T-cell (primary cell): ENCODE data around the gene ZCCHC14. TPM values are rescaled to one million over a fixed set of nuclear protein-coding genes. Genes with fewer than 3 reads are reported as not detected.

ENCODE experiments used
- ATAC-seq, 4 experiments: fragments of 200-7000 bp in 3 of 4; fragments of 150-1000 bp in 1 of 4; cut with Tn5 transposase; replicated peaks in 1 of 4; 1 replicate in 3 of 4; 2 replicates in 1 of 4; pipeline ENCODE4 v1.10.0; 2021; ENCODE audit warnings: moderate library complexity in 3 of 4, mild to moderate bottlenecking in 2 of 4, moderate number of reproducible peaks in 1 of 4
- CTCF ChIA-PET, 2 donors: fragments of 300-600 bp; sonication (Branson Sonifier 250); formaldehyde crosslinking; loops; one replicate each; lab custom pipeline; 2022; ENCODE audit warnings: antibody characterized with exemption in 2 of 2; lab: Charles Lee
- POLR2A ChIA-PET, 2 donors: fragments of 300-600 bp; sonication (Branson Sonifier 250); formaldehyde crosslinking; loops; one replicate each; lab custom pipeline; 2022; ENCODE audit warnings: antibody characterized with exemption in 2 of 2; lab: Charles Lee
- DNase-seq, 35 experiments: peaks; one replicate each; pipeline versions ENCODE4 v3.0.0 to v3.0.0-alpha.2; 2013 to 2023
- H3K27ac ChIP-seq: one replicate; pipeline ENCODE4 v1.5.1; 2013; ENCODE audit warnings: low read length
- H3K27me3 ChIP-seq, 2 experiments: replicated peaks in 1 of 2; 1 replicate in 1 of 2; 2 replicates in 1 of 2; pipeline versions ENCODE4 v1.6.1 to v1.7.0; 2013; ENCODE audit warnings: low read length in 1 of 2, mixed read lengths in 1 of 2; ENCODE audit not compliant: control insufficient read depth in 2 of 2, insufficient read depth in 2 of 2; ENCODE audit errors: extremely low read depth in 1 of 2
- H3K36me3 ChIP-seq, 2 donors: 1 replicate in 1 of 2; 2 replicates in 1 of 2; pipeline versions ENCODE4 v1.6.1 to v1.7.0; 2013; ENCODE audit warnings: low read length in 1 of 2; ENCODE audit not compliant: control insufficient read depth in 2 of 2, insufficient read depth in 1 of 2; ENCODE audit errors: extremely low read depth in 1 of 2
- H3K4me1 ChIP-seq, 2 experiments: 1 replicate in 1 of 2; 2 replicates in 1 of 2; pipeline versions ENCODE4 v1.6.1 to v1.7.0; 2013; ENCODE audit warnings: low read length in 2 of 2, mixed read lengths in 1 of 2; ENCODE audit not compliant: insufficient read depth in 2 of 2, control insufficient read depth in 1 of 2; ENCODE audit errors: extremely low read depth in 1 of 2
- H3K4me3 ChIP-seq, 2 donors: 1 replicate in 1 of 2; 2 replicates in 1 of 2; pipeline versions ENCODE4 v1.5.1 to v1.7.0; 2013; ENCODE audit warnings: mild to moderate bottlenecking in 2 of 2, low read length in 1 of 2, moderate library complexity in 1 of 2; ENCODE audit not compliant: control insufficient read depth in 1 of 2; ENCODE audit errors: extremely low read depth in 1 of 2
- H3K9me3 ChIP-seq: 2 replicates; pipeline ENCODE4 v1.7.0; 2013
- H3K27ac Mint-ChIP-seq, 2 donors: one replicate each; pipeline ENCODE4 v1.8.0; 2020 to 2021; ENCODE audit warnings: mild to moderate bottlenecking in 2 of 2, mixed read lengths in 2 of 2
- H3K27me3 Mint-ChIP-seq, 2 donors: one replicate each; pipeline ENCODE4 v1.8.0; 2021 to 2022; ENCODE audit warnings: mixed read lengths in 2 of 2
- H3K36me3 Mint-ChIP-seq: one replicate; pipeline ENCODE4 v1.8.0; 2021; ENCODE audit warnings: mixed read lengths
- H3K4me1 Mint-ChIP-seq, 3 donors: one replicate each; pipeline ENCODE4 v1.8.0; 2020 to 2022; ENCODE audit warnings: mixed read lengths in 3 of 3, mild to moderate bottlenecking in 1 of 3
- H3K4me3 Mint-ChIP-seq, 3 donors: one replicate each; pipeline ENCODE4 v1.8.0; 2020 to 2022; ENCODE audit warnings: mild to moderate bottlenecking in 3 of 3, mixed read lengths in 3 of 3, moderate library complexity in 3 of 3
- H3K9me3 Mint-ChIP-seq, 3 donors: one replicate each; pipeline ENCODE4 v1.8.0; 2020 to 2022; ENCODE audit warnings: mixed read lengths in 3 of 3
- WGBS: methylation state at CpG from one replicate; pipeline ENCODE4 v1.1.5; 2013; ENCODE audit warnings: missing lambda C conversion rate; ENCODE audit not compliant: insufficient coverage; 5-methylcytosine and 5-hydroxymethylcytosine counted together
- total RNA-seq, 35 experiments: library from RNA in 6 of 35; stranded (reverse) in 6 of 35; fragments of 120-200 nt in 1 of 35; gene quantifications; one replicate each; pipeline versions ENCODE4 v1.2.1 to v1.2.4 and lab custom pipeline; 2013 to 2026

Gene ZCCHC14
- 10 to 100 TPM; 23.7 to 32.6 (median 27.3) TPM for total RNA-seq
- 10.4 TPM for total RNA-seq (2013)
- total RNA-seq (lab: John Stamatoyannopoulos, UW), result 22.6 to 116 (median 49.8) reads per million in 29 experiments

DNA sequence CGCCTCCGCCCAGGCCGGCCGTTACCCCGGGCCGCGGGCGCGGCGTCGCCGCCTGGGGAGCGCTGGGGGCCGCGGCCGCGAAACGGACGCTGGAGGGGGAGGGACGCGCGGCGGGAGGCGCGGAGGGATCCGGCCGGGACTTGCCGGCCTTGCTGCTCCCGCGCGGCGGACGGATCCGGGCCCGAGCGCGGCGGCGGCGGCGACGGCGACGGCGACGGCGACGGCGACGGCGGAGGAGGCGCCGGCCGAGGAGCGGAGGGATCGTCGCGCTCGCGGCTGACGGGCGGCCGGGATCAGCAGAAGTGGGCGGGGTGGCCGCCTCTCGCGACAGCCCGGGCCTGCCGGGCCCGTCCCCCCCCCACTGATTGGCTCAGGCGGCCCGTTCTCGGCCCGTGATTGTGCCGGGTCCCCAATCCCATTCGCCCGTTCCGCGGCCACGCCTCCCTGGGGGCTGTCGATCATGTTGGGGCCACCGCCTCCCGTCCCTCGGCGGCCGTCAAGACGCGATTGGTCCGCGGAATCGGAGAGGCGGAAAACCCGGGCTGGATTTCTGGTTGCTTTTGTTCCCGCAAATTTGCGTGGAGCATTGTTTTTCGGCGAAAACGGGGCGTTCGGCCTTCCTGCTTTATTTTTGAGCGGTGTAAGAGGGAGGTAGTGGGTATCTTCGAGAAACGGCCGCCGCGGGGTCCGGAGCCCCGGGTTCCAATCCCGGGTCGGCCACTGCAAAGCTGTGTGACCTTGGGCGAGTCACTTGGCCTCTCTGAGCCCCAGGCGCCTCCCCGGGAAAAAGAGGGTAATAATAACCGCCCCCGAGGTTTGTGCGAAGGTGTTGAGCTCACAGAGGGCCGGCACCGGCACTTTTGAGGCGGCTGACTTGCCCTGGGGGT is at the start of gene ZCCHC14:
TSS of gene ZCCHC14 (minus strand) at position 304 of the 887 bp plus-strand sequence. CDS start 786 bp downstream, outside the sequence.
- peak; percentile 97 to 100 (median 99) for DNase-seq
- H3K27ac ChIP-seq, result peak within 1 kb of the TSS; percentile 28
- Mint-ChIP-seq H3K27me3 (no peaks in the 10 kb centered on the region), H3K4me3 (peak within 1 kb of the TSS; percentile 84 to 91 (median 90)), H3K4me1 (peaks cover 47 to 62% (median 55%) of the 10 kb centered on the region in 3 donors), H3K36me3 (no peaks in the 10 kb centered on the region), H3K9me3 (no peaks in the 10 kb centered on the region), H3K27ac (peak within 1 kb of the TSS; percentile 68 to 76)
- peaks cover 21 to 62% of the 10 kb centered on the region in 2 experiments for H3K4me1 ChIP-seq
- CTCF ChIA-PET, result no interaction called here
- peak within 1 kb of the TSS; percentile 59 to 65 for H3K4me3 ChIP-seq
- POLR2A ChIA-PET, result interaction anchor here in 1 of 2 donors (0.6 kb wide), 1 partner anchor 29 kb away, joined by 6 read pairs; no protein-coding TSS in a partner anchor
- peak; percentile 90 to 96 (median 94) for ATAC-seq
- no peaks in the 10 kb centered on the region for H3K36me3 ChIP-seq
- 1% methylated on average over 118 of the region's 119 CpGs for WGBS
- H3K9me3 ChIP-seq, result no peaks in the 10 kb centered on the region
- H3K27me3 ChIP-seq, result peaks cover 0 to 3% of the 10 kb centered on the region in 2 experiments

DNA sequence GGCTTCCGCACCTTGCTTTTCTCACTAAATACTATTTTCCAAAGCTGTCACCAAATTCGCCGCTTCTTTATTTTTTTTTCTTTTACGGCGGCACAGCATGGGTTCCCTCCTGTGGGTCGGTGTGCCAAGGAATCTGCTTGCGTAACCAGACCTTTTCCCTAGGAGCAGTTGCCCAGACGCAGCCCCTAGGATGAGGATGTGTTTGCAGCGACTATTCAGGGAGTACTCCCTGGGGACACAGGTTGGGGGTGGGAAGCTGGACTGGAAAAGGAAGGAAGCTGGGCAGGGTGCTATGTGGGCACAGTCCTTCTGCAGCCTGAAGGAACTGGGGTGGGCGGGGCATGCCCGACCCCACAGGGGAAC is 49.0 kb upstream of the ZCCHC14 start:
- H3K27me3 Mint-ChIP-seq, result peaks cover 31 to 35% of the 10 kb centered on the region in 2 donors
- no peak overlapping the region for H3K27ac Mint-ChIP-seq
- Histone ChIP-seq H3K4me3 (no peak overlapping the region), H3K27ac (no peak overlapping the region), H3K4me1 (peaks cover 0 to 8% of the 10 kb centered on the region in 2 experiments), H3K36me3 (peaks cover 0 to 4% of the 10 kb centered on the region in 2 donors), H3K27me3 (peaks cover 2 to 52% of the 10 kb centered on the region in 2 experiments), H3K9me3 (no peaks in the 10 kb centered on the region)
- ChIA-PET CTCF (no interaction called here), POLR2A (no interaction called here)
- no peak for ATAC-seq
- no peak overlapping the region for H3K4me3 Mint-ChIP-seq
- peaks cover 0 to 7% (median 6%) of the 10 kb centered on the region in 3 donors for H3K4me1 Mint-ChIP-seq
- H3K9me3 Mint-ChIP-seq, result peaks cover 5 to 13% (median 6%) of the 10 kb centered on the region in 3 donors
- DNase-seq, result no peak
- no peaks in the 10 kb centered on the region for H3K36me3 Mint-ChIP-seq
- 82% methylated on average over 8 of the region's 11 CpGs for WGBS

DNA sequence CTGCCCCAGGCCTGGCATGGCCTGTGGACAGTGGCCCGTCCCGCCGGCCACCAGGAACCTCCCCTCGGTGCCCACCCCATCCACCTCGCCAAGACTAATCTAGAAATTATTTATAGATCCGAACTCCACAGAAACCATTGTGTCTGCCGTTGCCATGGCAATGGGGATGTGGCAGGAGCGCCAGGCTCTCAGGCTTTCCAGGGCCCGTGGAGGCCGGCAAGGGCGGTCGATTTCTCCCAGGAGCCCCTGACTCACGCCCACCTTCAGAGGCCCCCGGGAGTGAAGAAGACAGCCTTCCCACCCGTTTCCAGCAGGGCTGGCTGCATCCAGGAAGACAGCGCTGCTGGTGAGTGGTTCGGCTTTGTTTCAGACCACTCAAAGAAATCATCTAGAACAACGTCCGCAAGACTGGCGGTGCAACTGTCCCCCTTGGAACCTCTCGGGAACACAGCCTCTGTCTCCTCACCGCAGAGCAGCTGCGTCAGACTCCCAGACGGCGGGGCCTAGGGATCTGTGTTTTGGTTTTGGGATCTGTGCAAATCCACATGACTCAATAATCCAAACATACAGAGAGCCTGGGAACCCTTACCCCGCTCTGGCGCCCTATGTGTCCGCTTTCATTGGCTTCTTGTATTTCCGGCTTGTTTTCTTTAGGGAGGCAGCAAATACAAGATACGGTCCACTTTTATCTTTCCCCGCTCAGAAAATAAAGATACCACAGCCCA is 48.5 kb upstream of the ZCCHC14 start:
- H3K27me3 Mint-ChIP-seq, result peaks cover 27 to 35% of the 10 kb centered on the region in 2 donors
- H3K9me3 ChIP-seq, result no peaks in the 10 kb centered on the region
- POLR2A ChIA-PET, result no interaction called here
- WGBS, result 78% methylated on average over 20 of the region's 31 CpGs
- H3K4me3 Mint-ChIP-seq, result no peak overlapping the region
- ATAC-seq, result no peak
- no peak for DNase-seq
- H3K27me3 ChIP-seq, result peaks cover 2 to 51% of the 10 kb centered on the region in 2 experiments
- no peak overlapping the region for H3K27ac Mint-ChIP-seq
- CTCF ChIA-PET, result no interaction called here
- no peak overlapping the region for H3K4me3 ChIP-seq
- no peak overlapping the region for H3K27ac ChIP-seq
- H3K36me3 ChIP-seq, result peaks cover 0 to 4% of the 10 kb centered on the region in 2 donors
- peaks cover 5 to 10% (median 6%) of the 10 kb centered on the region in 3 donors for H3K9me3 Mint-ChIP-seq
- peaks cover 0 to 7% (median 6%) of the 10 kb centered on the region in 3 donors for H3K4me1 Mint-ChIP-seq
- H3K4me1 ChIP-seq, result peaks cover 0 to 8% of the 10 kb centered on the region in 2 experiments
- H3K36me3 Mint-ChIP-seq, result no peaks in the 10 kb centered on the region

DNA sequence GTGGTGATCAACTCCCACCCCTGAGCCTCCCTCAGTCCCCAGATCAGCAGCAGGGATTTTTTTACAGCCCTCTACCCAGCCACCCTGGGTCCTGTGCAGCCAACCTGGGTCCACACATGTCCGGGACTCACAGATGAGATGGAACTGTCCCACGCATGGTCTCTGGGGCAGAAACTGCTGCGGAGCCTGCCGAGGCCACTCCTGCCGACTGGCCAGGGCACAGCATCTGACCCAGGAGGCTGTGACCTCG is 48.0 kb upstream of the ZCCHC14 start:
- Mint-ChIP-seq H3K9me3 (peaks cover 0 to 5% (median under 1%) of the 10 kb centered on the region in 3 donors), H3K27ac (no peak overlapping the region), H3K4me1 (peaks cover 0 to 7% (median 6%) of the 10 kb centered on the region in 3 donors), H3K36me3 (no peaks in the 10 kb centered on the region), H3K27me3 (peaks cover 28 to 38% of the 10 kb centered on the region in 2 donors), H3K4me3 (no peak overlapping the region)
- Histone ChIP-seq H3K4me3 (no peak overlapping the region), H3K9me3 (no peaks in the 10 kb centered on the region), H3K27ac (no peak overlapping the region), H3K36me3 (no peaks in the 10 kb centered on the region), H3K27me3 (peaks cover 2 to 46% of the 10 kb centered on the region in 2 experiments), H3K4me1 (peaks cover 0 to 8% of the 10 kb centered on the region in 2 experiments)
- ATAC-seq, result no peak
- DNase-seq, result no peak
- whole genome bisulfite sequencing, result 82% methylated on average over 6 of the region's 6 CpGs
- ChIA-PET POLR2A (no interaction called here), CTCF (no interaction called here)

DNA sequence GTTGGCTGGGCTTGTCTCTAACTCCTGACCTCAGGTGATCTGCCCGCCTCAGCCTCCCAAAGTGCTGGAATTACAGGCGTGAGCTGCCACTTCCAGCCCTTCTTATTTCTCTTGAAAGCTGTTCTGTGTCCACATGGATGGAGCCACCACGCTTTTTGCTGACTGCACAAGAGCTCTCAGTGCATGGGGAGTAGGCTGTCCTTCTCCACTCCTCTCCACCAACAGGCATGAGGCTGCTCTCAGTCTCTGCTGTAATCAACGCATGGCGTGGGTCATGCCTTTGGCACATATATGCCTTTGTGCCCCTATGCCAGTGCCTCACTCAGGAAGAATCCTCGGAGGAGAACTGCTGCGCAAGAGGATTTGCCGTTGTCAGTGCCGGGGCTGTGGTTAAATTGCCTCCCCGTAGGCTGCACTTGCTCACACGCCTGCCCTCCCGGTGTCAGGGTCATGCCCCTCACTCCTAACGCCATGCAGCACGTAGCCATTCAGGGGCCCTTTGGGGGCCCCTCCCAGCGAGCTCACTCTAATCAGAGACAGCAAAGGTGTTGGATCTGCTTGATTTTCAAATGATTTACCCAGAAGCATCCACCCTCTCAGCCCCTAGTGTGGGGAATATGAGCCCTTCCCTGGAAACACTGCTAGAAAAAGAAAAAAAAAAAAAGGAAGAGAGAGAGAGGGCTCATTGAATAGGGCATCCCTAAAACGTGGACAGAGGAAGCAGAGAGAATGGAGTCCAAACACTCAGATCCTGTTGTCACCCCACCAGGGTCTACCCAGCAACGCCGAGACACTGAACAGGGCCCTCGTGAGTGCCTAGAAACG is 47.5 kb upstream of the ZCCHC14 start:
- H3K4me3 ChIP-seq, result no peak overlapping the region
- no peaks in the 10 kb centered on the region for H3K9me3 ChIP-seq
- ChIA-PET POLR2A (no interaction called here), CTCF (interaction anchor here in 1 of 2 donors (0.7 kb wide), 1 partner anchor 166 kb away, joined by 4 read pairs; no protein-coding TSS in a partner anchor)
- Mint-ChIP-seq H3K27me3 (peaks cover 31 to 38% of the 10 kb centered on the region in 2 donors), H3K4me3 (no peak overlapping the region), H3K4me1 (peaks cover 0 to 7% (median 6%) of the 10 kb centered on the region in 3 donors), H3K9me3 (no peaks in the 10 kb centered on the region), H3K36me3 (no peaks in the 10 kb centered on the region), H3K27ac (no peak overlapping the region)
- no peak overlapping the region for H3K27ac ChIP-seq
- no peak for ATAC-seq
- DNase-seq, result no peak
- 44% methylated on average over 12 of the region's 20 CpGs for WGBS
- peaks cover 0 to 8% of the 10 kb centered on the region in 2 experiments for H3K4me1 ChIP-seq
- H3K27me3 ChIP-seq, result peaks cover 2 to 46% of the 10 kb centered on the region in 2 experiments
- no peaks in the 10 kb centered on the region for H3K36me3 ChIP-seq
